Central memory CD8-positive, alpha-beta T cell (primary cell): ENCODE results near the gene CDC14B.
"Not testable (repeated sequence)": the region's sequence is repeated elsewhere in the genome, so short reads cannot be mapped to it uniquely, and the experiment has no call there.

ENCODE experiments used
- ATAC-seq: fragments of 150-1000 bp; cut with Tn5 transposase; replicated peaks from 2 replicates; pipeline ENCODE4 v1.10.0; 2022; ENCODE audit warnings: mild to moderate bottlenecking, moderate FRiP score, moderate number of reproducible peaks; ENCODE audit not compliant: poor library complexity, severe bottlenecking; ENCODE audit errors: extremely low read depth
- DNase-seq, 2 donors: peaks; one replicate each; pipeline ENCODE4 v3.0.0; 2021; ENCODE audit warnings: low spot score in 2 of 2
- H3K27ac Mint-ChIP-seq: one replicate; pipeline ENCODE4 v1.8.0; 2022; ENCODE audit warnings: low read depth, mild to moderate bottlenecking, moderate library complexity, mixed read lengths
- H3K27me3 Mint-ChIP-seq: one replicate; pipeline ENCODE4 v1.8.0; 2022; ENCODE audit warnings: mixed read lengths
- H3K36me3 Mint-ChIP-seq: one replicate; pipeline ENCODE4 v1.8.0; 2022; ENCODE audit warnings: mild to moderate bottlenecking, moderate library complexity, mixed read lengths; ENCODE audit not compliant: insufficient read depth
- H3K4me1 Mint-ChIP-seq: one replicate; pipeline ENCODE4 v1.8.0; 2022; ENCODE audit warnings: mixed read lengths
- H3K4me3 Mint-ChIP-seq: one replicate; pipeline ENCODE4 v1.8.0; 2022; ENCODE audit warnings: mild to moderate bottlenecking, moderate library complexity, mixed read lengths
- H3K9me3 Mint-ChIP-seq: one replicate; pipeline ENCODE4 v1.8.0; 2022; ENCODE audit warnings: mixed read lengths

Gene CDC14B

GRCh38 chr9:96618209-96619123, 1.2 kb downstream of the CDC14B start:
- peak overlapping the region; percentile 72 for H3K4me3 Mint-ChIP-seq
- H3K4me1 Mint-ChIP-seq = no peaks in the 10 kb centered on the region
- H3K9me3 Mint-ChIP-seq = no peaks in the 10 kb centered on the region
- DNase-seq (no peak), ATAC-seq (no peak)
- H3K27me3 Mint-ChIP-seq = peaks cover 78% of the 10 kb centered on the region
- H3K36me3 Mint-ChIP-seq = no peaks in the 10 kb centered on the region
- H3K27ac Mint-ChIP-seq = no peak overlapping the region

- Mint-ChIP-seq H3K27me3 (peaks cover 84% of the 10 kb centered on the region), H3K36me3 (no peaks in the 10 kb centered on the region), H3K9me3 (no peaks in the 10 kb centered on the region), H3K4me1 (no peaks in the 10 kb centered on the region), H3K27ac (no peak overlapping the region), H3K4me3 (peak overlapping the region; percentile 72)
- DNase-seq (no peak), ATAC-seq (no peak)
These were observed 2.0 kb downstream of the CDC14B start for GRCh38 chr9:96617439-96618185.

GRCh38 chr9:96616817-96617438, 2.7 kb downstream of the CDC14B start:
- ATAC-seq = no peak

GRCh38 chr9:96615411-96615810, 4.2 kb downstream of the CDC14B start:
- Mint-ChIP-seq H3K4me3 (no peak overlapping the region), H3K9me3 (no peaks in the 10 kb centered on the region), H3K27me3 (peaks cover 84% of the 10 kb centered on the region), H3K36me3 (no peaks in the 10 kb centered on the region), H3K4me1 (no peaks in the 10 kb centered on the region), H3K27ac (no peak overlapping the region)
- DNase-seq (no peak), ATAC-seq (no peak)

More at GRCh38 chr9:96616817-96617438, 2.7 kb downstream of the CDC14B start:
- H3K36me3 Mint-ChIP-seq = no peaks in the 10 kb centered on the region
- peaks cover 84% of the 10 kb centered on the region for H3K27me3 Mint-ChIP-seq
- no peak overlapping the region for H3K27ac Mint-ChIP-seq
- H3K4me3 Mint-ChIP-seq = no peak overlapping the region
- DNase-seq = no peak
- no peaks in the 10 kb centered on the region for H3K4me1 Mint-ChIP-seq
- no peaks in the 10 kb centered on the region for H3K9me3 Mint-ChIP-seq

- not testable (repeated sequence) for DNase-seq, ATAC-seq, H3K4me1 Mint-ChIP-seq, H3K27ac Mint-ChIP-seq, H3K9me3 Mint-ChIP-seq, H3K36me3 Mint-ChIP-seq, H3K4me3 Mint-ChIP-seq
- peaks cover 86% of the 10 kb centered on the region for H3K27me3 Mint-ChIP-seq
These were observed 5.0 kb downstream of the CDC14B start for GRCh38 chr9:96614664-96615063.

- Mint-ChIP-seq H3K27ac (no peak overlapping the region), H3K9me3 (no peaks in the 10 kb centered on the region), H3K4me3 (no peak overlapping the region), H3K36me3 (no peaks in the 10 kb centered on the region), H3K27me3 (peaks cover 90% of the 10 kb centered on the region), H3K4me1 (no peaks in the 10 kb centered on the region)
- no peak for ATAC-seq
- DNase-seq = no peak
These were observed 6.6 kb downstream of the CDC14B start for GRCh38 chr9:96612966-96613589.

GRCh38 chr9:96612105-96612965, 7.3 kb downstream of the CDC14B start:
- Mint-ChIP-seq H3K4me3 (no peak overlapping the region), H3K9me3 (no peaks in the 10 kb centered on the region), H3K27me3 (peaks cover 90% of the 10 kb centered on the region), H3K36me3 (no peaks in the 10 kb centered on the region), H3K27ac (no peak overlapping the region), H3K4me1 (no peaks in the 10 kb centered on the region)
- ATAC-seq (no peak), DNase-seq (no peak)

- Mint-ChIP-seq H3K9me3 (no peaks in the 10 kb centered on the region), H3K27me3 (peaks cover 87% of the 10 kb centered on the region), H3K27ac (no peak overlapping the region), H3K4me3 (no peak overlapping the region), H3K36me3 (no peaks in the 10 kb centered on the region), H3K4me1 (no peaks in the 10 kb centered on the region)
- ATAC-seq (no peak), DNase-seq (no peak)
These were observed 8.3 kb downstream of the CDC14B start for GRCh38 chr9:96611302-96611701.

GRCh38 chr9:96609732-96610131, 9.9 kb downstream of the CDC14B start:
- H3K36me3 Mint-ChIP-seq = no peaks in the 10 kb centered on the region
- peaks cover 77% of the 10 kb centered on the region for H3K27me3 Mint-ChIP-seq
- ATAC-seq = no peak
- no peaks in the 10 kb centered on the region for H3K9me3 Mint-ChIP-seq
- DNase-seq = no peak
- no peak overlapping the region for H3K27ac Mint-ChIP-seq
- no peak overlapping the region for H3K4me3 Mint-ChIP-seq
- H3K4me1 Mint-ChIP-seq = no peaks in the 10 kb centered on the region

- Mint-ChIP-seq H3K36me3 (no peaks in the 10 kb centered on the region), H3K4me1 (no peaks in the 10 kb centered on the region), H3K27me3 (peaks cover 59% of the 10 kb centered on the region), H3K27ac (no peak overlapping the region), H3K9me3 (no peaks in the 10 kb centered on the region), H3K4me3 (no peak overlapping the region)
- no peak for ATAC-seq
- no peak for DNase-seq
These were observed 11.7 kb downstream of the CDC14B start for GRCh38 chr9:96607971-96608370.

GRCh38 chr9:96605328-96605727, 14.3 kb downstream of the CDC14B start:
- no peak overlapping the region for H3K4me3 Mint-ChIP-seq
- no peaks in the 10 kb centered on the region for H3K36me3 Mint-ChIP-seq
- ATAC-seq (no peak), DNase-seq (no peak)
- H3K9me3 Mint-ChIP-seq = no peaks in the 10 kb centered on the region
- peaks cover 34% of the 10 kb centered on the region for H3K27me3 Mint-ChIP-seq
- H3K27ac Mint-ChIP-seq = no peak overlapping the region
- no peaks in the 10 kb centered on the region for H3K4me1 Mint-ChIP-seq

- H3K4me3 Mint-ChIP-seq = no peak overlapping the region
- no peaks in the 10 kb centered on the region for H3K9me3 Mint-ChIP-seq
- H3K27me3 Mint-ChIP-seq = peaks cover 20% of the 10 kb centered on the region
- DNase-seq = no peak
- no peaks in the 10 kb centered on the region for H3K36me3 Mint-ChIP-seq
- no peak overlapping the region for H3K27ac Mint-ChIP-seq
- H3K4me1 Mint-ChIP-seq = no peaks in the 10 kb centered on the region
- no peak for ATAC-seq
These were observed 15.7 kb downstream of the CDC14B start for GRCh38 chr9:96604004-96604319.
